ENCODE results near the gene ASAP2.

The ASAP2 gene

DNA sequence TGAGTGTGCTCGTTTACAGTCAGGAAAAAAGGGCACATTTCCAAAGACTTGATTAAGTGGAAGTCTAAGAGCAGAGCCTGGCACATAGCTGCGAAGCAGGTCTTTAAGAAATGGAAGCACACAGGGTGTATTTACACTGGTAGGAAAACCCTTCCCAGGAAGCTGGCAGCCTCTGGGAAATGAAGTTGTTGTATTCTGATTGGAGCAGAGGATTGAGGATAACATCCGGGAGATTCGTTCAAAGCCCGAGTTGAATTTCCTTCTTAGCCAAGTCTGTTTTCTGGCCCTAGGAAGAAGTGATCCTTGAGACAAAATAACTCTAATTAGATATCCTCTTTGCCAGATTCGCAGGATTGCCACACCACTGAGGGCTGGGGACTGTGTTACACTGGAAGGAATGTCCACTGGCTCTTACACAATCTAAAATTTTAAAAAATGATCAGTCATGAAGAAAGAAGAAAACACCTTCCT is 140.8 kb downstream of the ASAP2 start:
- no peak for DNase-seq (ENCODE audit: low read depth)

DNA sequence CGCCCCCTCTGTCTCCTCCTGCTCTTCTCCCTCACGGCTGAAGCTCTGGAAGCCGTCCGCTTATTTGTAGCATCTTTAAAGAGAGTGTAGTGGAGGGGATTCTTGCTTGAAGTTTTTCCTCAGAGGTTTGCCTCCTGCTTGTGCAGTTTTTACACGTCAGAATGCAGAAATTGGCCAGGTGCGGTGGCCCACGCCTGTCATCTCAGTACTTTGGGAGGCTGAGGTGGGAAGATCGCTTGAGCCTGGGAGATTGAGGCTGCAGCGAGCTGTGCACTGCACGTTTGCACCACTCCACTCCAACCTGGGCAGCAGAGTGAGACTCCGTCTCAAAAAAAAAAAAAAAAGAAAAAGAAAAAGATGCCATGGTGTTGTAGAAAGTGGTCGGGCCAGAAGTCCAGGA is 147.7 kb downstream of the ASAP2 start:
- no peak for DNase-seq (ENCODE audit: low read depth)

DNA sequence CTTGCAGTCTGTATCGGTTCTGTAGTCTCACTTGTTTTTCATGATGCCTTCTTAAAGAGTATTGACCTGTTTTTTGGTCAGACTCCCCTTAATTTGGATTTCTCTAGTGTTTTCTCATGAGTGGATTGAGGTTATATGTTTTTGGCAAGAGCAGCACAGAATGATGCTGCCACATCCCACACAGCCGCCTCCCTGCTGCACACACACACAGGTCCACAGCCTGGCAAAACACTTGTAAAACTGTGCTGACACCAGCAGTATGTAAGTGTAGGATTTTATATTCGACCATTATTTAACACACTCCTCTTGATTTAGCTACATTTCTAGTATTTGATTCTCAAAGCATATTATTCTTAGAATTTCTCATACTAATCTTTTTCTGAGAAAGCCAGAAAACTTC is 148.7 kb downstream of the ASAP2 start:
- no peak for DNase-seq (ENCODE audit: low read depth)

DNA sequence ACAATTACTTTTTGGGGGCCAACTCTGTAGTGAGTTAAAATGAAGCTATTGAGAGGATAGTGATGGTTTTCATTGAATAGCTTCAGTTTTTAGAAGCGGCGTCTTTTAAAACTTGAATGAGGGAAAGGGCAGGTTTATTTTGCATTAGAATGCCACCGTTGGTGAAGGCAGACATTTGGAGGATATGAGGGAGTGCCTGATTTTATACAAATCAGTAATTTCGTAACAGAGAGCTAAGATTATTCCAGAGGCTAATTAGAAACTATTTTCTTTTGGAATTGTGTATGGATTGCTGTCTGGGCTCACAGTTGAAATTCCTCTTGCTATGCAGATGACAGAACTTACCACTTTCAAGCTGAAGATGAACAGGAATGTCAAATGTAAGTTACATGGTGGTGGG is 149.1 kb downstream of the ASAP2 start:
- no peak for DNase-seq (ENCODE audit: low read depth)

DNA sequence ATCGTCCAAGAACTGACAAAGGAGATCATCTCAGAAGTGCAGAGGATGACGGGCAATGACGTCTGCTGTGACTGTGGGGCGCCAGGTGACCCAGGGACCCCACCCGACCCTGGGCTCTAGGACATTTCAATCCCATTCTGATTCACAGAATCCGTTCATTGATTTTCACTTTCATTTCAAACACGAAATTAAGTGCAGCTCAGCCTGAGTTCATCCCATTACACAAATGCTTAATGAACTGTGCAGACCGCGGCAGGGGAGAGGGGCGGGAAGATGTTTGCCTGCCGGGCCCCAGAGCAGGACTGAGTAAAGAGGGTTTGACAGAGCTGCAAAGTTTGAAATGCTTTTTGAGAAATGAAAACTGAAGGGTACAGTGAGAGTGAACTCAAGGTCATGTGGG is 149.6 kb downstream of the ASAP2 start:
- no peak for DNase-seq (ENCODE audit: low read depth)

DNA sequence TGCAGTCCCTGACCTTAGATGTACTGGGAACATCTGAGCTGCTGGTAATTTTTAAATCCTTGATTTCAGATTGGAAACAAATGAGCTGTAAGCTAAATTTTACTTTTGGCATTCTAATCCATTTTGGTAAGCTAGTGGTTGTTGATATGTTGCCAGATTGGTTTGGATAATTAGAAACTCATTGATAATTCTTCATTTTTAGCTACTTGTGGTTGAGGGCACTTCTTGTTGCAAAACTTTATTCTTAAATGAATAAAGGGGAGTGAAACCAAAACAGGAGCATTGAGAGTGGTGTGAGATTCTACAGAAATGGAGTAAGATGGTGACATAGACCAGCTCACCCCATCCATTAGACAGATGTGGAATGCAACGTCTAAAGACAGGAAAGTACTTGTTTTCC is 152.2 kb downstream of the ASAP2 start:
- no peak for DNase-seq (ENCODE audit: low read depth)

DNA sequence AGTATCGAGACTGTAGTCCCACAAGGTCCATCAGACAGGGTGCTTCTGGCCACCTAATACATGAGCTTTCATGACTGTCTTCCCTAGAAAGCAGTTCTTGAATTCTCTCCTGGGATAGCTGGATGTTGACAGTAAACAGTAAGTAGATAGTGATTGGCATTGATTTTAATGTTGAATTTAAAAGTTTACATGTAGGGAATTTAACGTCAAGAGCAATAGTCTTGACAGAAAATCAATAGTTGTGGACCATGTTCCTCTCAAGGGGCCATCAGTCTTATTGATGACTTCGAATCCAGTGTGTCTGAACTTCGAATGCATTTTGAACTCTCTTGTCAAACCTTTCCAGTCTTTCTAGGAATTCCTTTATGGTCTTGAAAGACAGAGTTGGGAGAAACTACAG is 152.9 kb downstream of the ASAP2 start:
- no peak for DNase-seq (ENCODE audit: low read depth)

DNA sequence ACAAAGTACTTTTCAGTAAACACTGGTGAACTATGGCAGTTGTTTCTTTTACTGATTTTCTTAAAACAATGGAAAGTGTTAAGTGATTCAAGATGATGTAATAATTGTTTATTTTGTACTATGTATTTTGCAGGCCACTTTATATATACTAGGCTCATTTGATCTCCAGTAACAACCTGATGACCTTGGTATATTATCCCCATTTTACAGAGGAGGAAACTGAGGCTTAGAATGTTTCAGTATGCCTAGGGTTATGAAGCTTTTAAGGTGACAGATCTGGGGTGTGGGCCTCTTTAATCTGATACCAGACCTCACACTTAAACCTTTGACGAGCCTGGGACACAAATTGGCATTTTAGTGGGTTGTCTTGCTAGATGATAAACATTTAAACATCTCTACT is 153.5 kb downstream of the ASAP2 start:
- no peak for DNase-seq (ENCODE audit: low read depth)

DNA sequence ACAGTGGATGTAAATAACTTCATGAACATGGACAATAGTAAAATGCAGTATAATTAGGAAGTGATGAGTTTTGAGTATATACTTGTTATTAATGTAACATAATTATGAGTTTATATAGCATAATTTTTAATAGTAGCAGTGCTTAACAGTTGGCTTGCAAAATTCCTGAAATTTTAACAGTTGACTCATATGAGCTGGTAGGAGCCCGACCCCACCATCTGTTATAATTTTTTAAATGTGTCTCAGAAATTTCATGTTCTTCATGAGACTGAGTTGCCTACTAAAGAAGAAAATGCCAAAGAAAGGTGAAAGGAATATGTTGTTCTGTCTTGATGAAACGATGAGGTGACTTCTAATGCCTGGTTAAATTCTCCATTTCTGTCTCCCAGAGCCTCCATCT is 154.1 kb downstream of the ASAP2 start:
- DNase-seq (ENCODE audit: low read depth): no peak

DNA sequence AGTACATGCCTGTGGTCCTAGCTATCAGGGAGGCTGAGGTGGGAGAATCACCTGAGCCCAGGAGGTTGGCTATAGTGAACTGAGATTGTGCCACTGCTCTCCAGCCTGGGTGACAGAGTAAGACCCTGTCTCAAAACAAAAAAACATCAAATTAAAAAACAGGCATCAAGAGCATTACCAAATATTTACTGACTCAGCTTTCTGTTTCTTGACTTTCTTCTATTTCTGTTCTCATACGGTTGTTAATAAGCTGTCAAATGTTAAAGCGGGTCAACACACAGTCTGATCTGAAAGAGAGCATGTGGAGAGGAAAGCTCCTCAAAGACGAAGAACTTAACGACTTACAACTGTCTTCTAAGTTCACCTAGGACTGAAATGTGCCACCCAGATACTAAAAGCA is 157.8 kb downstream of the ASAP2 start:
- DNase-seq (ENCODE audit: low read depth): no peak

DNA sequence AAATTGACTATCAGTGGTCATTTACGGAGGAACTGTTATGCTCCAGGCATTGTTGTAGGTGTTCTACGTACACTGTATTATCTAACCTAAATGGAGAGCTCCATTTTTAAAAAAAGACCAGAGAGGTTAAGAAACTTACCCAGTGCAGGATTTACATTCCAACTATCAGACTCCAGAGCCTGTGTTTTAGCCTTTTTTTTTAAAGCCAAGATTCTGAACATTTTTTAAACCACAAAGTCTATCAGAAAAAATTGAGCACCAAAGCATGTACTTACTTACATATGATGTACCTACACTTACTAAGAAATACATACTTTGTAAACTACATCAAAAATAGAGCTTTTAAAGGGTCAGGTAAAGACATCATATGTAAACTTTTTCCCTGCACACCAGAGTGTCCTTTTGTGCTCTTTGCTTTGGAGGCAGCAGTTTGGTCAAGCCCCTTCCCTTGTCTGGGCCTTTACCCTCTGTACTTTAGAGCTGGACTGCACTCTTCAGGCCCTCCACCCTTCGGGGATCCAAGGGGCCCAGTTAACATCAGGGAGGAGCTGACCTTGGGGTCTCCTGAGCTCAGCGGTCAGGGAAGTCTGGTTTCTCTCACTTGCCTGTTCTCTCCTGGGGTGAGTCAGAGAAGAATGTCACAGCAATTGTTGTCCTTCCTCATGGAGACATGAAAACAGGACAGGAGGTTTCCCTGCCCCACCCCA is 158.3 kb downstream of the ASAP2 start:
- no peak for DNase-seq (ENCODE audit: low read depth)

DNA sequence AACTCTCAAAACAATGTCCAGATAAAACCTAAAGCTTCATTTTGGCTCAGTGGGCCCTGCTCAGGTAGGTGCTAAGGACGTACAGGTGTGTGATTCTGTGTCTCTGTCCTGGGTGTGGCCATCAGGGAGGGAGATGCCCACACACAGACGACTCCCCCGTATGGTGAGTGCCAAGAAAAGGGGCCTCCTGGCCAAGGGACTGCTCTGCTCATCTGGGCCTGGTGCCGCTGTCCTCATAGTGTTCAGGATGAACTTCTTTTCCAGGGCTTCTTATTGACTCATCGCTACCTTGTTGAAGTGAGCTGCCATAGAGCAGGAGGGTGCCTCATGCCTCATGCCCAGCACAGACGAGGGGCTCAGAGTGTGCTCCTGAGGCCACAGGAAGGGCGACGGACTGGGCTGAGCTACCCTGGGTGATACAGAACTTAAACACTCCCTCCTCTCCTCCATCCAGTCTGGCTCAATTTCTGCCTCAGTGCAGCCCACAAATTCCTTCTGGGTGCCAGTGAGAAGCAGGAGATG is 158.9 kb downstream of the ASAP2 start:
- no peak for DNase-seq (ENCODE audit: low read depth)

DNA sequence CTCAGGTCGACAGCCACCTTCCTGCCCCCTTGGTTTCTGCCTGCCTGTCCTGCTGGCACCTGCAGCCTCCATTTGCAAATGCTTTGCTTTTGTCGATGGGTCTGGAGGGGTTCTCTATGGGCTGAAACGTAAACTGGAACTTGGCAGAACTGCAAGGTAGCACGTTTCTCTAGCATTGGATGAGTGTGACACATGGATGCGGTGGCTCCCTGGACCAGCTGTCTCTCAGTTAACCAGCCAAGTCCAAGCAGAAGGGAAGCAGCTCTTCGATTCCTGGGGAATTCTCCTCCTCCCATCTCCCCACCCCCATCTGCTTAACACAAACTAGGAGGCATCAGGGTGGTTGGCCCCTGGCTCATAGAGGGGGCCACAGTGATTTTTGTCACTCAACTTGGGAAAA is 159.4 kb downstream of the ASAP2 start:
- DNase-seq (ENCODE audit: low read depth): no peak

DNA sequence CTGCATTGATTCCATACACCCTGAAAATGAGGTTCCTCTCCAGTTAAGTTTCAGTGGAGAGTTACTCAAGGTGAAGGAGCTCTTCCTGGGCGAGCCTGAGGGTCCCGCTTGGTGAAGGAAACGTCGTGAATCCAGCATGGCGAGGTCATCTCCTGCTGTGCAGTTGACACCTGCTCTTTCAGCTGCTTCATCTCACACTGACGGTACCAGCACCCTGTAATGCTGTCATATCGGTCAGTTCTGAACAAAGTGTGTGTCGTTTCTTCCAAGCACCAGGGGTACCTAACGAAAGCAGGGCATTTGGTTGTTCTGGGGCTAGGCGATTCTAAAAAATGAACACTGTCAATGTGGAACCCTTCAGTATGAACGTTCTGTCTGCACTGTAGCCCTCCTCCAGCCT is 164.1 kb downstream of the ASAP2 start:
- no peak for DNase-seq (ENCODE audit: low read depth)

DNA sequence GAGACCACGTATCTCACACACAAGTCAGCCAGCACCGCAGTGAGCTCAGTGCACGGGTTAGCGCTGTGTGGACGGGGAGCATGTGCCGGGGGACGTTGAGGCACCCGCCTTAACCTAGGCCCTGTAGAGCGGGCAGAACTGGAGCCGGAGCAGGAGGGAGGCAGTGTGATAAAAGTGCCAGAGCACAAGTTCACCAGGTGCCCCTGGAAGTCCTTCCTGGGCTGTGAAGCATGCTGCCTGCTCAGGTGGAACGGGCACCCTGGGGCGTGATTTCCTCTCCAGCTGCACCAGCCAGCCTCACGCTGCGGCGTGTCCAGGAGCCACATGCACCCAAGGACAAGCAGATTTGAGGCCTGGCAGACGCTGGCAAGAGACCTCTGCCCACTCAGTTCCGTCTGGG is 166.4 kb downstream of the ASAP2 start:
- DNase-seq (ENCODE audit: low read depth): no peak

DNA sequence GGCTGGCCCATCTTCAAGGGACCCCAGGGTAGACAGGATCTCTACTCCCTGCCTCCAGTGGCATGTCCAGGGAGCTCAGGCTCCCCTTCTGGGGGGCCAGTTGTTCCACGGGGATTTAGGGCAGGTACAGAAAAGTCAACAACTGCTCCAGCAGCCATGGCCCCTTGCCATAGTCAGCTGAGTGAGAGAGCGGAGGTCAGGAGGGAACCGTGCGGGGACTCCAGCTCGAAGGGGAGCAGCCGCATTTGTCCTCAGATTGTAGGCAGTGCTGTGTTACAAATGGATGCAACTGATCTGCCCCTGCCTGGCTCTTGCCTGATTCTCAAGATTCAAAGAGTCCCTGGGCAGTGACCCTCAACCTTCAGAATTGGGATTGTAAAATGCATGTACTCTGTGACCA is 166.9 kb downstream of the ASAP2 start:
- no peak for DNase-seq (ENCODE audit: low read depth)

DNA sequence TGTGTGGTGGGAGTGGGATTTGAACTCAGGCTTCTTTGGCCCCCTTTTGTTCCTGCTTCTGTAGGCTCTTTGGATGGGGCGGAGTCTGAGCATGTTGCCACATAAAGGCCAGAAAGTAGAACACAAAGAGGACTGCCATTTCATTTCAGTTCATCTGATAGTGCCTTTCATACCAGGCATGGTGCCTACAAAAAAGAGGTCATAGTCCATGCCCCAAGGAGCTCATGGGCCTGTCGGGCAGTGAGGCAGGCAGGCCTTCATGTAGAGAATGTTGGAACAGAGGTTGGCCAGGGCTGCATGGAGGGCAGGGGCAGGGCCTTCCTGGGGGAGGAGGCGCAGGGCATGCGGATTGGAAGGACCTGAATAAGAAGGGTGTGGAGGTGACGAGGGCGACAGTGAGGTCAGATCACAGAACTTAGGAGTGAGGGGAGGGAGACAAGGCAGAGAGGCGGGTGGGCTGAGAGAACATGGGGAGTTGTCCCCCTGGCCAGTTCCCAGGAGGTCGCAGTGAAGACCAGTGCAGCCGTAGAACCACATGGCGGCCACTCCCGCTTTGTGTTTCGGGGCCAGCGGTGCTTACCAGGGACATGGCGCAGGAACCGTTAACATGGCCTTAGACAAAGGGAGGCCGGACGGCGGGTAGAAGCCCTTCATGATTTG is 167.6 kb downstream of the ASAP2 start:
- DNase-seq (ENCODE audit: low read depth): no peak

DNA sequence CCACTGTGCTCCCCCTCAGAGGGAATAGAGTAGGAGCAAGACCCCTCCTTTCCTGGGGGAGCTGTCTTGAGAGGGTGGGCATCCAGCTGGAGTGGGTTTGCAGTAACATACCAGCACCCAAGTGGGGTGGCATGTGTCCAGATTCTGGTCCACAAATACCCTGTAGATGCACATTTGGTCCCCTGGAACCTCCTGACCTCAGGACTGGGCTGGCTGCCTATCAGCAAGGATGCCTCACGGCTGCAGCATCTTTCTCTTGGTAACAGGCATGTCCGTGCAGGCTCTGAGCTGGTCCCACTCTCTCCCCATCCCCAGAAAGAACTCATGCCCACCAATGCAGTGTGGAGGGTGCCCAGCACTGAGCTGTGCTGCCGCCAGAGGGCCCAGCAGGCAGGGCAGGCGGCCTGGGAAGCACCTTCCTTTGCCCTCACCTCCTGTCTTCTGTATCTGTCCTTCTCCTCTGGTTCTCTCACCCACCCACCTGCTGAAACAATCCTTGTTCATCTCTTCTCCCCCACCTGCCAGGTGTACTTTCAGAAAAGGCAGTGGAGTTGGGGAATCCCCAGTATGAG is 169.3 kb downstream of the ASAP2 start:
- DNase-seq (ENCODE audit: low read depth): no peak

DNA sequence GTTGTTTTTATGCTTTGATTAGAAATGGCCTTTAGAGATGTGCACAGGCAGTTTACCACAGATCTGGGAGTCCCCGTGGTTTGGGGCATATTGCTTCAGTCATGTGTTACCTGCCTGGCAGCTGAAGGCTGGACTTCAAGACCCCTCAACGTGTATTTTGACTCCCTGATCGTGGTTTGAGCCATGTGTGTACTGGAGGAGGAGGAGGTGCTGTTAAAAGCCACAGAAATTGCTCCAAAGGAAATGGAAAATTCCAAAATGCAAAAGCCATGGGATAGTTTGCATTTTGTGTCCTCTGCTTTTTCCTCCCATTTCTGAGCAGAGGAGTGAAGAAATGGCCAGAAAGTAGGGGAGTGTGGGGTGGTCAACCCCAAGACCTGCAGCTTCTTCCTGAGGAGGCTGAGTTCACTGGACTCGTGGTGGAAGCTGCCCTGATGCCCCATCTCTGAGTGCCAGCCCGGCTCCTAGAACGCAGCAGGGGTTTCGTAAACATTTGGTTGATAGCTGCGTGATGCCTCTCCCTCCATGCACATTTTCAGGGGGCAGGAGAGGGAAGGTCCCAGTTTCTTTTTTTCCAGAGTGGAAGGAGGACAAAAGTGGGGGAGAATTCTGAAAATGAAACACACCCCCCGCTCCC is 171.0 kb downstream of the ASAP2 start:
- DNase-seq (ENCODE audit: low read depth): no peak

DNA sequence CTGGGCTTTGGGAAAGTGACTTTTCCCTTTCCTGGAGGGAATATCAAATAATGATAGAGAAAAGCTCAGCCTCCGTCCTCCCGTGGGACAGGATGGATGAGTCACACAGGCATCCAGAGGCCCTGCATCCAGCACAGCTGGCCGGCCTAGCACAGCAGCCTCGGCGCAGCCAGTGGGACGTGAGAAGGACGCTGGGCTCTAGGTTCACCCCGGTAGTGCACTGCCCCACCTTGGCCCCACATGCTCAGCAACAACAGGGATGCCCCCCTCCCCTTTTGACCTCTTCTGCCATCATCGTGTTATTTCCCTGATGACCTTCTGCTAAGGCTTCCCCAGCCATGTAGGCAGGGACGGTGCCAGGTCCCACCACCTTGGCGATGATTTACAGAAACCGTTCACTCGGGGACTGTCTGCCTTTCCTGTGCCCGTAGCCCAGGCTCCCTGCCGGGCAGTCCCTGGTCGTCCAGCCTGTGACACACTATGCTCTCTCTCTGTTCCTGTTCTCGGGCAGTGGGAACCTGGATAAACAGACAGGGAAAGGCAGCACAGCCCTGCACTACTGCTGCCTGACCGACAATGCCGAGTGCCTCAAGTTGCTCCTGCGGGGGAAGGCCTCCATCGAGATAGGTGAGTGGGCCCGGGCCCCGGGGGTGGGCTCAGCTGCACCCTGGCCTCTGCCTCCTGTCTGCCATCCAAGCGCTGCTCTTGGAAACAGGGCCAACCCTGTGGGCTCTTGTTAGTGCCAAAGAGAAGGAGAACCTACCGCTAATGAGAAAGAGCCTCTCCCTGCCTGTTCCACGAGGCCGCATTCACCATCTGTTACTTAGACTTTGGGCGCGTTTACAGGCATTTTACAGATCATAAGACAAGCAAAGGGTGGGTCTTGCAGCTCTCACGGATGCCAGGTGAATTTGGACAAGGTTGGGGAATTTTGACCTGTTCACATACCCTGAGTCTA is 172.1 kb downstream of the ASAP2 start:
- peak; percentile 33 for DNase-seq (ENCODE audit: low read depth)

DNA sequence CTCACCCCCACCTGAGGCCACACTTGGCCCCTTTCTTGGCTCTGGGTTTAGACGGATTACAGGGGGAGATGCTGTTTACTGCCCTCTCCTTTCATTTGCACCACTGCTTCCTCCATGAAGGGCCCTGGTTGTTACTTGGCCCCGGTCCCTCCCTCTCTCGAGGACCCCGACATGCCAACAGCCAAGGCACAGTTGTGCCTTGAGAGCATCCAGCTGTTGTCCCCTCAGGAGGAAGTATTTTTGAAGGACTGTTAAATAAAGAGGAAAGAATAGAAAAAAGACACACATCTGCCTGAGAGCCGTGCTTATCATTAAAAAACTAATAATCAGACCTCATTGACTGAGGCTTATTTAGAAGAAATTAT is 172.8 kb downstream of the ASAP2 start:
- DNase-seq (ENCODE audit: low read depth): no peak
